AG08396 (cell line): Measurements from ENCODE around the gene CBX5.

Experiments used
- DNase-seq: peaks from one replicate; pipeline ENCODE4 v3.0.0; 2012; ENCODE audit warnings: low spot score, mixed read lengths

The CBX5 gene

GRCh38 chr12:54222609-54223008 lies 57.3 kb downstream of the CBX5 start:
- peak; percentile 79 for DNase-seq

GRCh38 chr12:54221402-54221984 lies 58.4 kb downstream of the CBX5 start:
- no peak for DNase-seq

GRCh38 chr12:54220567-54220966 lies 59.4 kb downstream of the CBX5 start:
- no peak for DNase-seq

GRCh38 chr12:54220092-54220557 lies 59.8 kb downstream of the CBX5 start:
- DNase-seq = peak; percentile 53

- DNase-seq = peak; percentile 29
These were observed 62.1 kb downstream of the CBX5 start for GRCh38 chr12:54217774-54218241.

GRCh38 chr12:54216797-54217661 lies 62.9 kb downstream of the CBX5 start:
- peak; percentile 75 for DNase-seq

- no peak for DNase-seq
These were observed 63.7 kb downstream of the CBX5 start for GRCh38 chr12:54215989-54216796.

- DNase-seq = peak; percentile 89
These were observed 65.1 kb downstream of the CBX5 start for GRCh38 chr12:54214553-54215406.

- DNase-seq = no peak
These were observed 66.8 kb downstream of the CBX5 start for GRCh38 chr12:54213079-54213478.

- no peak for DNase-seq
These were observed 68.0 kb downstream of the CBX5 start for GRCh38 chr12:54211920-54212319.

- no peak for DNase-seq
These were observed 69.5 kb downstream of the CBX5 start for GRCh38 chr12:54210400-54210790.

GRCh38 chr12:54208591-54208990 lies 71.3 kb downstream of the CBX5 start:
- DNase-seq = no peak

GRCh38 chr12:54207539-54208294 lies 72.2 kb downstream of the CBX5 start:
- peak; percentile 71 for DNase-seq

- no peak for DNase-seq
These were observed 73.1 kb downstream of the CBX5 start for GRCh38 chr12:54206791-54207190.

- no peak for DNase-seq
These were observed 75.6 kb downstream of the CBX5 start for GRCh38 chr12:54204316-54204715.

- peak; percentile 81 for DNase-seq
These were observed 78.7 kb downstream of the CBX5 start for GRCh38 chr12:54201001-54201794.

- no peak for DNase-seq
These were observed 79.5 kb downstream of the CBX5 start for GRCh38 chr12:54200412-54200811.

- DNase-seq = no peak
These were observed 80.0 kb downstream of the CBX5 start for GRCh38 chr12:54199917-54200316.

- DNase-seq = no peak
These were observed 80.9 kb downstream of the CBX5 start for GRCh38 chr12:54199034-54199433.

- no peak for DNase-seq
These were observed 82.5 kb downstream of the CBX5 start for GRCh38 chr12:54197431-54197909.
